Measurements from ENCODE around the gene SLC17A9.

SLC17A9 gene

GRCh38 chr20:63006540-63007359 lies 54.2 kb downstream of the SLC17A9 start, which contains the start of gene BHLHE23:
Gene BHLHE23 (minus strand): TSS chr20:63006964. CDS start chr20:63006774, 190 bp downstream.
- DNase-seq: no peak

DNA sequence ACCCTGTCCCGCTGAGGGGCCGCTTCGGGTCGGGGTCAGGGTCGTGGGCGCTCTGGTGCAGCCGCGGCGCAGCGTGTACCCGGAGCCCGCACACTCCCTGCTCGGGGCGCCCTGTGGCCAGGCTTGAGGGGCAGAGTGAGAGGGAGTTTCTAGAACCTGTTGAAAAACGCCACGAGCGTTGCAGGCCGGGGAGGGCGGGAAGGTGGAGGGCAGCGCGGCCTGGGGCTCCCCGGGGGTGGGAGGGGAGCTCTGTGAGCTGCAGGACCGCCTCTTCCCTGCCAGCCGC lies 54.8 kb downstream of the SLC17A9 start:
- no peak for DNase-seq

DNA sequence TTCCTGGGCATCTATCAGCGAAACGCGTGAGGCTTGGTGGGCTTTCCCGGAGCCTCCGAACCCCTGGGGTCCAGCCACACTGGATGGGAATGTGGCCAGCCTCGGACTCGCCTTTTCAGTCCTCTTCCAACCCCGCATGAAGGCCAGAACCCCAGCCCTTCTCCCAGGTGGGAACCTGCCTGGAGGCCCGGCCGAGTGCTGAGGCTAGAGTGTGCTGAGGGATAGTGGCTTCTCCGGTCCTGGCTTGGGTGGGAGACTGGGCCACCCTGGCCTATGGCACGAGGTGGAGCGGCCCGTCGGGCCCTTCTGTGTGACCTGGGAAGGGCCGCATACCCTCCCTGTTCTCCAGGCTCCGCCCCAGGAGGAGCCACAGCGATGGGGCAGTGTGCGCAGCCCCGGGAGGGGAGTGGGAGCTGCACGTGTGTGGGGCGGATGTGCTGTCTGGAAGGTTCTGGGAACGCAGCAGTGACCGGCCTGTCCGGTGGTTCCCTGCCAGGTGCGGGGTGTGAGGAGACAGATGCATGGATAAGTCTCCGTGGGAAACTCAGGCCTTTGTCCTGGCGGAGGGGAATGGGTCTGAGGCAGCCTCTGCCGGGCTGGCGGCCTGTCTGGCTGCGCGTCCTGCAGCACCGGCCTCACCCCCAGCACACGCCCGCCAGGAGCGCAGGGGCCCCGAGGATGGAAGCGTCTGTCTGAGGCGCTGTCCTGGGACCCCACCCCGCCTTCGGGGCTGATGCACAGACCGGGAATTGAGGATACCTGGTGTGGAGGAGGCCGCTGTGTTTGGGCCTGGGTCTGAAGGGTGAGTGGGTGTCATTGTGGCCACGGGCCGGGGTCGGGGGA lies 55.4 kb downstream of the SLC17A9 start:
- no peak for DNase-seq

GRCh38 chr20:63008541-63009044 lies 56.1 kb downstream of the SLC17A9 start:
- no peak for DNase-seq

DNA sequence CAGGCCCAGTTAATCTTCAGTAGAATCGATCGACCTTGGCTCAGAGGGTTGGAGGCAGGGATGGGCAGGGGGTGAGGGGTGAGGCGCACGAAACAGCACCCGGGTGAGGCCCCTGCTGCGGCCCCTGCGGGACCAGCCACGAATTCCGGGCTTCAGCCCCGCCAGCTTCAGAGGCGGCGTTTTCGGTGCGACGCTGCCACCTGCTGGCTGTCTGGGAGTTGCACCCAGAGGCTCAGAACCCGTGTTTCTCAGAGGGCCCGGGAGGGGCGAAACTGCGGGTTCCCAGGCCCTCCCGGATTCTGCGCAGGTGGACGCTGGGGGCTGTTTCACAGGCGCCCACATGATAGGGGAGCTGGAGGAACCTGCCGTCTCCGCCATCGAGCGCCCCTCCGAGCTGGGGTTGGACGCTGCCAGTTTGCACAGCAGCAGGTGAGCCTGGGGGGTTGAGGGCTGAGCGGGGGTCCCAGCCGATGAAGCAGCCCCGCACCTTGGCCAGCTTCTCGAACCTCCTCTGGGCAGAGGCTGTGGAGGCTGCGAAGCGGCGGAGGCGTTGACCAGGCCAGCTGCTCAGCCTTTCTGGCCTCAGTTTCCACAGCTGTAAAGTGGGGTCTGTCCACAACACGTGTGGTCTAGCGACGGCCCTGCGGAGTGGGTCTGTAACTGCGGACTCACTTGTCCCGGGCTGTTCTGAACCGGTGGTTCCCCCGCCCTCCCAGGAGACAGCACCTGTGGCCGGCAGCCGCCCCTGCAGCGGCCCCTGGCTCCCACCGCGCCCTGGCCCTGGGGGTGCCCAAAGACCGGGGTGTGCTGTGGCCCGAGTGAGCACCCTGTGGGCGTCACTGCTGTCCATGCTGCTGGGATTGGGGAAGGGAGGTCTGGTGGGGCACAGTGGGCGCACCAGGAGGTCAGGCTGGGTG lies 56.8 kb downstream of the SLC17A9 start:
- no peak for DNase-seq

- no peak for DNase-seq
Measured at GRCh38 chr20:63009988-63010769, 57.7 kb downstream of the SLC17A9 start.

DNA sequence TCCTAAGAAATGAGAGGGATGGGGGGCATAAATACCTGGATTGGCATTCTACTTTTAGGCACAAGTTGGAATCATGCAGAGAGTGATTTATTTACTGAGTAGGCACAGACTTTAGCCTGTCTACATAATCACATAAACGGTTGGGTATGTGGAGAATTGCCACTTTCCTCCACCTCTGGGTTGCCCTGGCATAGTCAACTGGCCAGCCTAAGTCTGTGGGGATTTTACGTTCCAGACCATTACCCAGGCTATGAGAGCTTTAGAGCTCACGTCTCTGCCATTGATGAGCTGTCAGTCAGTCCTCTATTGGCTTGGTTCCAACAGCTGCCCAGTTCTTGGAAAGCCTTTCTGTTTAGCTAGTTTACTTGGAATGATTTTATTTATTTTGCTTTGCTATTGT lies 59.3 kb downstream of the SLC17A9 start:
- no peak for DNase-seq

DNA sequence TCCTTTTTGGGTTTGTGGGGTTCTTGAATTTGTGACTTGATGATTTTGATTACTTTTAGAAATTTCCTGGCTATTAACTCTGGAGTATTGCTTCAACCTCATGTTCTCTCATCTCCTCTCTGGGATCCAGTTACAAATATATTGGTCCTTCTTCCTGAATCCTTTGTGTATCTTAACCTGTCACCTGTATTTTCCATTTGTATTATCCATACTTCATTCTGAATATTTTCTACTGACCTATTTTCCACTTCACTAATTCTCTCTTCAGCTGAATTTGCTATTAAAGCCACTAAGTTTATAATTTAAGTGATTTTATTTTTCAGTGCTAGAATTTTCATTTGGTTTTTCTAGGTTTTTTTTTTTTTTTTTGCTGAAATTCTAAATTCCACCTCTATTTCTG lies 60.7 kb downstream of the SLC17A9 start:
- DNase-seq: no peak

DNA sequence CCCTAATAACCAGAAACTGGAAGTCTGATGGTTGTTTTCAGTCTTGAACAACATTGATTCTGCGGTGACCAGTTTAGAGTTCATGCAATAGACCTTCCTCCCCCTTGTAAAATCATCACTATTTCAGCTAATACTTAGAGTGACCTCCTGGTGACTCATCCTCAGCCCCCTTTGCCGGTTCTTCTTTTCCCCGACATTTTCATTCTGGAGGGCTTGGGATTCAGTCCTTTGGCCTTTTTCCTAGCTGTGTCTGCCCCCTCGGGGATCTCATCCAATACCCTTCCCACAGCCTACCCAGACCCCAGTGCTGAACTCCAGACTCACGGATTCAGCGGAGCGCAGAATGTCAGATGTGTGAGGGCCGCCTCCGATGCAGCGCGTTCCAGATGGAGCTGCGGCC lies 61.8 kb downstream of the SLC17A9 start:
- DNase-seq: no peak

- DNase-seq: no peak
Measured at GRCh38 chr20:63014710-63015109, 62.2 kb downstream of the SLC17A9 start.

DNA sequence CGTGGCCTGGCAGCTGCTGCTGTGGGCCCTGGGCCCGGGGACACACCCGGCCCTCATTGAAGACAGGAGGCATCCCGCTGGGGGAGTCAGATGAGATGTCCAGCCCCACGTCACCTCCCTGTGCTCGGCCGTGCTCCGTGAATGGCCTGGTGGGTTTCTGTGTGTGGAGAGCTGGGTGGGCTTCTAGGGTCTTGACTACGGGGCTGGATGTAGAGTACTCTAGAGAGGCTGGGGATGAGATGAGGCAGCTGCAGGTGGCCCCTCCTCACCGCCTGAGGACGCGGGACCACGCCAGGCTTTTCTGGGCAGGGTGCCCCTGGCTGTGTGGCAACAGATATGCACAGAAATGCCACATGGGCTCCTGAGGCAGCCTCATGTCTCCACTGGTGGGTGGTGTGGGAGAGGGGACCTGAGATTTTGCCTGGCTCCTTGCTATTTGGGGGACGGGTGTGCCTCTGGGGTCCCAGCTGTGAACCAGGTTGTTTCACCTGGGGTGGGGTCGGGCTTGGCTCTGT lies 62.7 kb downstream of the SLC17A9 start:
- no peak for DNase-seq

DNA sequence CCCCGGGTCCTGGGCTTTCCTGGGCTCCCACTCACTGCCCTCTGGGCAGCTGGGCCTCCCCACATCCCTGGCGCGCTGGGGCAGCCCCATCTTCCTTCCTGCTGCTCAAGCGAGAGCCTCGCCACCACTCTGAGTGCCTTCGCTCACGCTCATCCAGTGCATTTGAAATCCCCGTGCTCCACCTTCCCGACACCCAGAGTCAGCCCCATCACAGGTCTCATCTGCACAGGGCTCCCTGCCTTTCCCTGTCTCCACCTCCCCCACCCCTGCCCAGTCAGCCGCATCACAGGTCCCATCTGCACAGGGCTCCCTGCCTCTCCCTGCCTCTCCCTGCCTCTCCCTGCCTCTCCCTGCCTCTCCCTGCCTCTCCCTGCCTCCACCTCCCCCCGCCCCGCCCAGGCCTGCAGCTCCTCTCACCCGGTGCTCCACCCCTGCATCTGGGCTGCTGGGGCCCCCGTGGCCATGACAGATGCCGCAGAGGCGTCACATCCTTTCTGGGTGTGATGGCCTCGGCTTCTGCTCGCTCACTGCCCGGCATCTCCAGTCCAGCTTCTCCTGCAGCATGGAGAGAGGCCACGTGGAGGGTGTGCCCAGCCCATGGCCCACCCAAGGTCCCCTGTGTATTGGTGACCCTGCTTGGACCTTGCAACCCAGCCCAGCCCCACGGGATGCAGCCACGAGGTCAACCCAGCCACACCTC lies 63.3 kb downstream of the SLC17A9 start:
- DNase-seq: no peak

DNA sequence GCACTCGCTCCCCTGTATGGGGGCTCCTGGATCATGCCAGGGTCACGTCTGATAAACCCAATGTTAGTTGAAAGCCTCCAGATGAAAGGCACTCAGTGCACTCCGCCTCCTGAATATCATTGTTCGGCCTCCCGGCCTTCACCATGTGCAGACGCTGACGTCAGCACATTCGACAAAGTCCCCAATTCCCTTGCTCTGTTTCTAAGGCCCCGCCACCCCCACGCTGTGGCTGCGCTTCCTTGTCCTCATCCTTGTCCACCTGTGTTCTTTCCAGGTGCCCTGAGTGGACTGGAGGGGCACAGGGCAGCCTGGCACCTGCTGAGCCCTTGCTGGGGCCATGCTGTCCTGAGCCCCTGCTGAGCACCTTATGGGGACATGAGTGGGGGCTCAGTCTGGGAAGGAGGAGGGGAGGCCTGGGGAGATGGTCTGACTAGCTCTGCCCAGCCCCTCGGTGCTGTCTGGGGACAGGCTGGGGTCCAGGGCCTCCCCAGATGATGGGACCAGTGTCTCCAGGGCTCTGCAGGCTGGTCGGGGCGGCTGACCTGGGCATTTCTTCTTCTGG lies 64.1 kb downstream of the SLC17A9 start:
- DNase-seq: no peak

- no peak for DNase-seq
Measured at GRCh38 chr20:63017076-63017825, 64.7 kb downstream of the SLC17A9 start.

DNA sequence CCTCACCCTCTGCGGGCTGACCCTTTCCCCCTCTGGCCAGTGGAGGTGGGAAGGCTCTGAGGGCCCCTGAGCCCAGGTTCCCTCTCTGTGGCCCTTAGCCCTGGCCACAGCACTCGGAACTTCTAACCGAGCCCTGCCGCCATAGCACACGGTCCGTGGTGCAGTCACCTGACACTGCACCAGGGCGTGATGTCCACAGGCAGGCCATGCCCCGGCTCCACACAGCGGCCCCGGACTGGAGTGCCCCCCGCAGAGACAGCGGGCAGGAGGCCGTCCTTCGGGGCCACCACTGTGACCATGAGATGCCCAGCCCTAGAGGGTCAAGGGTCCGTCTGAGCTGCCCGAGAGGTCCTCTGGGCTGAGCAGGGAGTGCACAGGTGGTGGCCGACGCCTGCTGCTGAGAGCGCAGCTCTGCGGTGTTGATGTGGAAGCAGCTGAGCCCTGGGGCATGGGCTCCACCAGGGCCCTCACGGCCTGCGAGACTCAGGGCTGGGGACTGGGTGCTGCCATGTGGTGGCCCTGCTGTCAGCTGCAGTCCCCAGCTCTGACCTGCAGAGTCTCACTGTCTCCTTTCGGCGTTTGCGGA lies 65.4 kb downstream of the SLC17A9 start:
- no peak for DNase-seq
